NCI-H1930 (cell line): ENCODE data around the gene DCAF16.

ENCODE experiments used
- DNase-seq, 2 experiments: peaks; one replicate each; lab custom pipeline; 2025; lab: John Stamatoyannopoulos, UW

Gene DCAF16

DNA sequence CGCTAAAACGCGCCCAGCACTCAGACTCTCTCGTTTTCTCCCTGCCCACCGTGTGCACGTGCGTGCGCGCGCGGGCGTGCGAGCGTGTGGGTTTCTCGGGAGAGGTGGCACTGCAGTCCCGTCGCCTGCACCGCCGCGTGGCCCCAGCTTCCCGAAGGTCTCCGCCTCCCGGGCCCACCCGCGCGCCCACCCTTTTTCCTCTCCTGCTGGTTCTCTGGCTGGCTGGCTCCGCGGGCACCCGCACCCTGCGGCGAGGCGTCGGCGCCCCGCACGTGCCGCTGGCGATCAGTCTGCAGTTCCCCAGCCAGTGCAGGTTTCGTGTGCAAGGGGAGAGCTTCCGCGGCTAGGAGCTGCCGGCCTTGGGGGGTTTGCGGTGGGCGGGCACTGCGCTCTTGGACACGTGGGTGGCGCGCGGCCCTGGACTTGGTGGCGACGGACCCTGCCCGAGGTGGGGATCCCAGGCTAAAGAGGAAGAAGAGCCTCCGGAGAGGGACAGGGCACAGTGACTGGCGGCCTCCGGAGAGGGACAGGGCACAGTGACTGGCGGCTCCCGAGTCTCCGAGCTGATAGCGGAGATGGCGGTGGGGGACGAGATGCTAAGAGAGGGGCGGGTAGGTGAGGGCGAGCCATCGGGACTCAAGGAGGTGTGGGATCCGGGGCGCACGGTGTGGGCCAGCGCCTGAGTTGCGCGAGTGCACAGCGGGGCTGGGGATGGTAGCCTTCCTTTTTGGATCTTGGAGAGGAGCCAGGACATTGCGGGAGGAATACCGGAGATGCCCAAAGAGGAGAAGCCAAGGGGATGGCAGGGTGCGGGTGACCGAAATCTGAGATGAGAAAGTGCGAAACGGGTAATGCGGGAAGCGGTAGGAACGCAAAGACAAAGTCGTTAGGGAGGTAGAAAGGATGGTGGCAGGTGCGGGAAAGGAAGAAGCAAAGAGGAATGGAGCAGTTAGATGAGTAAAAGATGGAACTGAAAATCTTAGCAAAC is 29.0 kb downstream of the DCAF16 start, which contains the start of gene FAM184B:
Gene FAM184B, minus strand, starts transcription at position 322 of the 988 bp plus-strand sequence. CDS start 322 bp downstream, outside the sequence.
- DNase-seq = no peak

DNA sequence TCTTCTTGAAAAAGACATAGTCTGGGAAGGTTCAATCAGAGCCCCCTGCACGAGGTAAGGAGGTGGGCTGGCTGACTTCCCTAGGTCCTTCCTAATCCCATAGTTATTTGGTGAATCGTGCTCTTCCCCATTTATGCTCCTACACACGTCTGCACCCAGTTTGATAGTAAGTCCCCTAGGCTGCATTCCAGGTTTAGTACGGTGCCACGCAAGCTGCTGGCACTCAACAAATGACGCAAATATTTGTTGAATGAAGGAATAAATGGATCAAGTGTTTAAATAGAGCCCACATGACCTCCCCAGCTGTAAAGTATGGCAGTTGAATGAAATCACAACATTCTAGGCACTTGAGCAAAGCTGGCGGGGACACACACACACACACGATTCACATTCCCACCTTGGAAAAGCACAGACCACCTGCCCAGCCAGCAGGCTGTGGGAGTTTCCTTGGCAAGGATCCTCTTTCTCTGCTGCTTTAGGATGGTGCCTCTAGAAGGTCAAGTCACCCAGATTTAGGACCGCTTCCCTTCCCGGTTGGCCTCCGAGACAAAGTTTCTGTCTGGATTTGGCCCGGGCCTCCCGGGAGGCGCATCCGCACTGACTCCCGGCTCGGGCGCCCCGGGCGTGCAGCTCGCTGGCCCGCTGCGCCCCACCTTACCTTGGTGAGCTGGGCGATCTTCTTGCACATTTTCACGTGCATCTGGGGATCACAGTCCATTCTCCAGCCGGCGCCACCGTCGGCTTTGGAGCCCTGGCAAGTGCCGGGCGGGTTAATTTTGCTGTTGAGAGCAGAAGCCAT is 29.9 kb downstream of the DCAF16 start:
- no peak for DNase-seq

DNA sequence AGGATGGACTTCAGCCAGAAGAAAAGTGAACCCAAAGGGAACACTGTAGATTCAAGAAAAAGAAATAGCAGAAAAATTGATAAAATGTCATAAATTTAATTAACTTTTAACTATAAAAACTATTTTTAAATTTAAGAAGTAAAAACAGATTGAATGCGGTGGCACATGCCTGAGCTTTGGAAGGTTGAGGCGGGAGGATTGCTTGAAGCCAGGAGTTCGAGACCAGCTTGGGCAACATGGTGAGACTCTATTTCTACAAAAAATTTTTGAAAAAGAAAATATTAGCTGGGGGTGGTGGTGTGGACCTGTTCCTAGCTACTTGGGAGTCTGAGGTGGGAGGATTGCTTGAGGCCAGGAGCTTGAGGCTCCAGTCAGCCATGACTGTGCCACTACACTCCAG is 32.1 kb downstream of the DCAF16 start:
- no peak for DNase-seq

DNA sequence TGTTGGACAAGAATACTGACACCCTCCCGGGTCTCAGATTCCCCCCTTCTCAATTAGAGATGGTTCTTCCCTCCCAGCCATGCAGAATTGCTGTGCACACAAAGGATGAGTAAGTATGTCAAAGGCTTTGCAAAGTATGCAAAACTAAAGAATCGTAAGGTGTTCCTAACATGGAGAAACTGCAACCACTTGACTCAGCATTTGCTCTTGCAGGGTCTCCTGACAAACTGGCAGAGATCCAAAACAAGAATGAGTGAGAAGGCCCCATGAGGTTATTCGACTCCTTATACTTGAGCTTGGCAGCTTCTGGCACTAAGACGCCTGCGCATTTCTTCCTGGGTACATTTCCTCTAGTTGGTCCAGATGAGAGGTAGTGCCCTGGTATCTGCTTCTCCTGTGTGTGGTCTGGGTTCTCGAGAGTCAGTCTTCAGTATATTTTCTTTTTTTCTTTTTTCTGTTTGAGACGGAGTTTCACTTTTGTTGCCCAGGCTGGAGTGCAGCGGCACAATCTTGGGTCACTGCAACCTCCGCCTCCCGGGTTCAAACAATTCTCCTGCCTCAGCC is 37.3 kb downstream of the DCAF16 start:
- no peak for DNase-seq

DNA sequence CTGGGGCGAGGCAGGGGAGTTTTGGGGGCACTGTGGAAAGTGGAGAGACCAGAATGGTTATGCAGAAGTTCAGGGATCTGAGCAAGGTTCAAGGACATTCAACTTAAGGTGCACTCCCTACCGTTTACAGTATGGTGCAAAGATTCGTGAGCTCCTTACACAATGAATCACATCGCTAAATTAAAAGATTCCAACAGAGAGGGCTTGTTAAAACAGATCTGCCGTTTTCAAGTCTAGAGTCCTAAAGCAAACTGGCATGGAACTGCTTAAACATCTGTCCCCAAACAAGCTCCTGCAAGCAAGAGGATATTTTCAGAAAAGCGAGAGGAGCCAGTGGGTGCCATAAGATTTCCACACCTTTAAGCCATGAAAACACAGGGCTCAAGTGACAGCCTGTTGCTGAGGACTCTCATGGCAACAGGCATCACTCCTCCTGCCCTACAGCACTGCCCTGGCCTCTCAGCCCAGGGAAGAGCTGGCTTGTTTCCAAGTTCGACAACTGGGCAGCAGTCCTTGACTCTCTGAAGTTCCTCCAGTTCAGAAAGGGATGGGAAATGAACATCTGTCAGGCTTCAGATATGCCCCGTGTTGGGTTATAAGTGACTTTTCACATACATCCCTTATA is 39.2 kb downstream of the DCAF16 start:
- no peak for DNase-seq

DNA sequence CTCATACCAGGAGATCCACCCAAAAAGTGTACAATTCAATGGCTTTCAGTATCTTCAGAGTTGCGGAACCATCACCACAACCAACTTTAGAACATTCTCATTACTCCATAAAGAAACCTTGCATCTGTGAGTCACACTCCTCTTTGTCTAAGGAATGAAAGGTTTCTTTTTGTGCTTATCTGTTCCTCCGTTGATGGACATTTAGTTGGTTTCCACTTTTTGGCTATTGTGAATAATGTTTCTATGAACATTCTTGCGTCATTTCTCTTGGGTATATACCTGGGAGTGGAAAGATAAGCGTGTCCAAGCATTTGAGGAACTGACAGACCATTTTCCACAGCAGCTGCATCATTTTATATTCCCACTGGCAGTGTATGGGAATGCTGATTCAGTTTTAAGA is 39.7 kb downstream of the DCAF16 start:
- DNase-seq = no peak

DNA sequence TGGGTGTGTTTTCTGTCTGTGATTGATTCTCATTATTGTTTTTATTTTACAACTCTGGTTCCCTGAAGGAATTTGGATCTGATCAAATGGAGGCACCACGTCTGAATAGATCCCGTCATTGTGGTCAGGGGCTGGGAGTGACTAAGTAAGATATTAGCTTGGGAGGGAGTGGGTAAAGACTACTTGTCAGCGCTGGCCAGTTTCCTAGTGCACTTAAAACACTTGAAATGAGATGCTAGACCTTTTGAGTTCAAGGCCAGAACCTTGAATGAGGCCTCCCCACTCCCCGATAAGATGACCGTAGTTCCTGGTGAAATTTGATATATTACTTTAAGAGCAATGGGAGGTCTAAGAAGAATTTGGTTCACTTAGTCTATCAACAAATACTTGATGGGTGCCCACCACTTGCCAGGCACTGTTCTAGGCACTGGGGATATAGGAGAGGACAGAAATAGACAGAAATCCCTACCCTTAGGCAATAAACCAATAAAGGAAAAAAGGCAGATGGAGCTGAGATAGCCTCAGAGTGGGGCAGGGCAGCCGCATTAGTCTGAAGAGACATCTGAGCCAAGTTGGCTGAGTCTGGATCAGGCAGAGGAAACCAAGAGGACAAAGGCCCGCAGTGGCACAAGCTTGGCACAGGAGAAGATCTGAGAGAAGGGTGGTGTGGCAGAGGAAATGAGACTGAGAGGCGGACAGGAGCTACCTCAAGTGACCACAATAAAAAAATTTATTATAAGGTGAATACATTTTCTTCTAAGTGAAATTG is 41.0 kb downstream of the DCAF16 start:
- DNase-seq = no peak

DNA sequence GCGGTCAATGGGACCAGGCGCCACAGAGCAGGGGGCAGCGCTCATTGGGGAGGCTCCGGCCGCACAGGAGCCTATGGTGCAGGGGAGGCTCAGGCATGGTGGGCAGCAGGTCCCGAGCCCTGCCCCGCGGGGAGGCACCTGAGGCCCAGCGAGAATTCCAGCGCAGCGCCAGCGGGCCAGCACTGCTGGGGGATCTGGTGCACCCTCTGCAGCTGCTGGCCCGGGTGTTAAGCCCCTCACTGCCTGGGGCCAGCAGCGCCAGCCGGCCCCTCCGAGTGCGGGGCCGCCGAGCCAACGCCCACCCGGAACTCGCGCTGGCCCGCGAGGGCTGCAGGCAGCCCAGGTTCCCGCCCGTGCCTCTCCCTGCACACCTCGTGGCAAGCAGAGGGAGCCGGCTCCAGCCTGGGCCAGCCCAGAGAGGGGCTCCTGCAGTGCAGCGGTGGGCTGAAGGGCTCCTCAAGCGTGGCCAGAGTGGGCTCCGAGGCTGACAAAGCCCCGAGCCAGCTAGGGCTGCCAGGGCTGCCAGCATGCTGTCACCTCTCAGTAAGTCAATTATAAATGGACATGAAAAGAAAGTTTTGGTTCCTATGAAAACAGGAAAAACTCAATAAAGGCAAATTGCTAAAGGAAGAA is 43.6 kb downstream of the DCAF16 start:
- no peak for DNase-seq

DNA sequence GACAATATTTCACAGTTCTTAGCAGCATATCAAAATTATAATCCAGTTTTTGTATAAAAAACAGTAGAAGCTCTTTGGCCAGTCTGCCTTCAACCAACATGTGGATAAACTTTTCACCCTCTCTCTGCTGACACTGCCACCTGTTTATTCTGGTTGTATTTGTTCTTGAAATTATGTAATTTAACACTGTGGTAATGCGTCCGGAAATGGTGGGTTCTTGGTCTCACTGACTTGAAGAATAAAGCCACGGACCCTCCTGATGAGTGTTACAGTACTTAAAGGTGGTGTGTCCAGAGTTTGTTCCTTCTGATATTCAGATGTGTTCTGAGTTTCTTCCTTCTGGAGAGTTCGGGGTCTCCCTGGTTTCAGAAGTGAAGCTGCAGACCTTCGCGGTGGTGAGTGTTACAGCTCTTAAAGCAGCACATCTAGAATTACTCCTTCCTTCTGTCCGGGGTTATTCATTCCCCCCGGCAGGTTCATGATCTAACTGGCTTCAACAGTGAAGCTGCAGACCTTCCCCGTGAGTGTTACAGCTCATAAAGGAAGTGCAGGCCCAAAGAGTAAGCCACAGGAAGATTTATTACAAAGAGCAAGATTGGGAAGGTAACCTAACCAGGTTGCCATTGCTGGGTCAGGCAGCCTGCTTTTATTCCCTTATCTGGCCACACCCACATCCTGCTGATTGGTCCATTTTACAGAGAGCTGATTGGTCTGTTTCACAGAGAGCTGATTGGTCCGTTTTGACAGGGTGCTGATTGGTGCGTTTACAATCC is 44.9 kb downstream of the DCAF16 start:
- DNase-seq = no peak

DNA sequence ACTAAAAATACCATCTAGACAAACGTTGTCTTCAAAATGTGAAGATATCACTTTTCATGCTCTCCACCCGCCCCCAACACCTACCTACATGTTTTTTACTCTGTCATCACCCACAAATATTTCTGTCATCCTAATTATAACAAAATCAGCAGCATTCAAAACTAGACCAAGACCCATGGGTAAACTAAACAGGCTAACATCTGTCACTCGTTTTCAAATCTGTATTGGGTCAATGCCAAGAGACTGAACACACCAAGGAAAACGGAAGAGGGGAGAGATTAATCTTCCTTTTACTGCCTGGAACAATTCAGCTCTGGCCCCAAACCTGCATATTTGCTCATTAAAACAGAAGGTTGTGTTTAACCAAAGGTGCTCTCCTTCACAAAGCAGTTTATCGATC is 46.6 kb downstream of the DCAF16 start:
- DNase-seq = no peak

DNA sequence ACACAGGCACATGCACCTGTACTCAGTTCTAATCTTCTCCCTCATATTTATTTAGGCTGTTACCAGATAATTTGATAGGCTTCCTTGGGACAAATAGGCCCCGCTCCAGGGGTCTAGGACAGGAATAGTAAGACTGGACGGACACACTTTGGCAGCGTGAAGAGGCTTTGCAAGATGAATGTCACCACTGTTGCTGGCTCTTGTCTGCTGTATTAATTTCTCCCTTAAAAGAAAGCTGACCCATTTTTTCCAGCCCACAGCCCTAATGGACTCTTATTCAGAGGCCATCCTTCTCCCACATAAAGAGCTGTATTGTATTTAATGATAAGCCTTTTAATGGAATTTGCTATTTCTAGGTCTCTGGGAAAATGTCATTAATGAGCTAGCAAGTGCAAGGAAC is 47.1 kb downstream of the DCAF16 start:
- no peak for DNase-seq

DNA sequence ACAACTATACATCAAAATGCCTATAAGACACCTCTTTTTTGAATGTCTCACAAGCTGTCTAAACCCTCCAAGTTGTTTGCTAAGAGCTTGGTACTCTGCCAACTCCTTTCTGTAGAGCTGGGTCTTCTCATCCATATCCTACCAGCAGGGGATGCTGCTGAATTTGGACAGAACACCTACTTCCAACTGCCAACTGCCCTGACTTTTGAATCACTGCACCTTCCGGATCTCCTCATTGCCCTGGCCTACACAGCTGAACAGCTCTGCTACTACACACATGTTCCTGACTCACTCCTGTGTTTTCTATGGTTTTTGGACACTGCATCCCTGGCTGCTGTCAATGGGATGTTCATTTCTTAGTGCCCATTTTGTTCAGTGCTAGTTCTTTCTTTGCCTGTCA is 47.8 kb downstream of the DCAF16 start:
- no peak for DNase-seq

DNA sequence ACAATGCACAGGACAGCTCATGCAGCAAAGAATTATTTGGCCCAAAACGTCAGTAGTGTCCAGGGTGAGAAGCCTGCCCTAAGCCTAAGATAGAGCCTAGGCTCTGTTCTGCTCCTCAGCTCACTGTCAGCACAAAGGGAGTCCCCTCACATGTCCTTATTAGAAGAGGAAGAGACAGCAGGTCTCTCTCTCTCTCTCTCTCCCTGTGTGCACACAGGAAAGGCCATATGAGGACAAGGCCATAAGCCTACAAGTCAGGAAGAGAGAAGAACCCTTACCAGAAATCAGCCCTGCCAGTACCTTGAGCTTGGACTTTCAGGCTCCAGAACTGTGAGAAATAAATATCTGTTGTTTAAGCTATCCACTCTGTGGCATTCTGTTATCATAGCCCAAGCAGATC is 49.5 kb downstream of the DCAF16 start:
- no peak for DNase-seq

DNA sequence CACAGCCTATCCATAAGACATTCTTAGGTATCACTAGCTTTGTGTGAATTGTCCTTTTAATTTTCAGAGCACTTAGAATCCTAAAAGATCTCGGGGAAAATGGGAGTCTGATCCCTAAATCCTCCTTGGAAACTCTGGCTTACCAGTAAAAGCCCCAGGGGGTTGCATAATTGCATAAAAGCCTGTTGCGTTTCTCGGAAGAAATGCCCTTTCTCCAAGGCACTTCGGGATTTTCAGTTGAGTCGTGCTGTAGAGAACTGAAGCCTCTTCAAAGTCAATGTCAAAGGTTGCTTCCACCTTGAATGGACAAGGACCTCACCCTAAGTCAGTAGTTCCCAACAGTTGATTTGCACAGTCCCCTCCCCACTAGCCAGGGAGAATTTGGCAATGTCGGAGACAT is 49.9 kb downstream of the DCAF16 start:
- DNase-seq = no peak

DNA sequence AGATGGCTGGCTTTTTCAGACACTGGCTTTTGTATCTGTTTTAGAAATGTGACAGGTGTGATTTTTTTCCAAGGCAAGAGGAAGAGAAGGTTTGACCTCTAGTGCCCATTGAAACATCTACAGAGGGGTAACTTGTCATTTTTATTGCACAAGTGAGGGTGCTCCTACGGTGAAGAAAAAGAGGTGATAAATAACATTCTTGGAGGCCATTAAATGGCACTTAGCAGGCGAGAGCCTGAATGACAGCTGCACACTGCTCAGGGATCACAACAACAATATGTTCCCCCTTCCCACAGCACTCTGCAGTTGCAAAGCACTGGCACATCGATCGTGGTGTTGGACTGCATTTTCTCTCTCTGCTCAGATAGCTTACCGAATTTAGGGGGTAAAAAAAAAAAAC is 52.1 kb downstream of the DCAF16 start:
- no peak for DNase-seq

DNA sequence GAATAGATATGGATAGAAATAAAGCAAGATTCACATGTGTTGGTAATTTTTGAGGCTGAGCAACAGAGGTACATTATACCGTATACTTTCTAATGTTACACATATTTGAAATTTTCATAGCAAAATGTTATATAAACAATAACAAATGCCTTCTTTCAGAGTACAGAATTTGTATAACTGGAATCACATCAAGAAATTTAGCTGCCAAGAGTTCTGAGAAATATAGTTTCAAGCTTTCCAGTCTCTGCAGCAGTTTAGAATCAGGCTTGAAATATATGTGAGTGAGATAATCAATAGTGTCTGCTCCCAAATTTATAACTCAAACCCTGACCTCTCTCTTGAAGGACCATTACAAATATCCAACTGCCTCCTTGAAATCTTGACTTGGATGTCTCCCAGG is 52.9 kb downstream of the DCAF16 start:
- DNase-seq = no peak

DNA sequence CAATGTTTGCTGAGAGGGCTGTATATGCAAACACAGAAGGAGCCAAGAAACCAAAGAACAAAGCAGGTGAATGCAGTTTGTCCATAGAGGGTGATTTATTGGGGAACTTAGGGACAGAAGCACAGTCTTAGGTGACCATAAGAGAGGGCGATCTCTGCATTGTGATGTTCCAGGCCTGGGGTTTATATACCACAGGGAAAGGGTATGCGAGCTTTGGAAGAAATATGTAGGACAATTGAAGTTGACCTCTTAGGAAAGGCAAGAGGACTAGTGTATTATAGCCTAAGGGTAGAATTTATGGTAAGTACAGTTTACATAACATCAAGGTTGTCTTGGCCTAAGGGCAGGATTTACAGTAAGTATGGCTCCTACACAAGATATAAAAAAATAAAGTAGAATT is 56.9 kb downstream of the DCAF16 start:
- no peak for DNase-seq
